ENCODE data around the gene ZNF491.
"Not testable (repeated sequence)": the region's sequence is repeated elsewhere in the genome, so short reads cannot be mapped to it uniquely, and the experiment has no call there.

The ZNF491 gene

GRCh38 chr19:11833541-11833940 is 35.2 kb downstream of the ZNF491 start:
- Mint-ChIP-seq H3K27ac (no peak overlapping the region), H3K9me3 (peaks cover 51% of the 10 kb centered on the region), H3K4me1 (ENCODE audit: low read depth) (peaks cover 7% of the 10 kb centered on the region), H3K36me3 (ENCODE audit: low read depth) (peaks cover 65% of the 10 kb centered on the region), H3K4me3 (no peak overlapping the region), H3K27me3 (no peaks in the 10 kb centered on the region)

- H3K27ac Mint-ChIP-seq; H3K4me1 Mint-ChIP-seq (ENCODE audit: low read depth); H3K4me3 Mint-ChIP-seq; H3K27me3 Mint-ChIP-seq: not testable (repeated sequence)
- H3K9me3 Mint-ChIP-seq, result peaks cover 43% of the 10 kb centered on the region
- peaks cover 49% of the 10 kb centered on the region for H3K36me3 Mint-ChIP-seq (ENCODE audit: low read depth)
Observed at GRCh38 chr19:11835626-11836066, 37.3 kb downstream of the ZNF491 start.

- no peak overlapping the region for H3K4me3 Mint-ChIP-seq
- no peaks in the 10 kb centered on the region for H3K27me3 Mint-ChIP-seq
- H3K27ac Mint-ChIP-seq, result no peak overlapping the region
- H3K4me1 Mint-ChIP-seq (ENCODE audit: low read depth), result peaks cover 17% of the 10 kb centered on the region
- H3K36me3 Mint-ChIP-seq (ENCODE audit: low read depth), result peaks cover 5% of the 10 kb centered on the region
- H3K9me3 Mint-ChIP-seq, result peaks cover 5% of the 10 kb centered on the region
Observed at GRCh38 chr19:11843722-11844121, 45.4 kb downstream of the ZNF491 start.

GRCh38 chr19:11847615-11848014 is 49.3 kb downstream of the ZNF491 start:
- H3K27me3 Mint-ChIP-seq, H3K27ac Mint-ChIP-seq, H3K4me3 Mint-ChIP-seq, H3K9me3 Mint-ChIP-seq: not testable (repeated sequence)
- Mint-ChIP-seq H3K4me1 (ENCODE audit: low read depth) (peaks cover 35% of the 10 kb centered on the region), H3K36me3 (ENCODE audit: low read depth) (peaks cover 14% of the 10 kb centered on the region)

- Mint-ChIP-seq H3K27me3 (no peaks in the 10 kb centered on the region), H3K9me3 (no peaks in the 10 kb centered on the region), H3K4me3 (peak overlapping the region; percentile 85), H3K36me3 (ENCODE audit: low read depth) (peaks cover 17% of the 10 kb centered on the region), H3K27ac (no peak overlapping the region), H3K4me1 (ENCODE audit: low read depth) (peaks cover 30% of the 10 kb centered on the region)
Observed at GRCh38 chr19:11848200-11848593, 49.9 kb downstream of the ZNF491 start.

GRCh38 chr19:11848594-11849469 is 50.5 kb downstream of the ZNF491 start, which contains the start of gene ZNF439:
ZNF439 (plus strand) TSS chr19:11848726; CDS start chr19:11848868, 142 bp downstream.
- peak within 1 kb of the TSS; percentile 88 for H3K27ac Mint-ChIP-seq
- H3K4me1 Mint-ChIP-seq (ENCODE audit: low read depth), result peaks cover 25% of the 10 kb centered on the region
- H3K27me3 Mint-ChIP-seq, result no peaks in the 10 kb centered on the region
- H3K9me3 Mint-ChIP-seq, result no peaks in the 10 kb centered on the region
- peaks cover 22% of the 10 kb centered on the region for H3K36me3 Mint-ChIP-seq (ENCODE audit: low read depth)
- peak within 1 kb of the TSS; percentile 85 for H3K4me3 Mint-ChIP-seq

GRCh38 chr19:11850289-11850688 is 52.0 kb downstream of the ZNF491 start:
- not testable (repeated sequence) for H3K27me3 Mint-ChIP-seq, H3K27ac Mint-ChIP-seq, H3K9me3 Mint-ChIP-seq, H3K4me3 Mint-ChIP-seq
- Mint-ChIP-seq H3K4me1 (ENCODE audit: low read depth) (peaks cover 25% of the 10 kb centered on the region), H3K36me3 (ENCODE audit: low read depth) (peaks cover 33% of the 10 kb centered on the region)

- Mint-ChIP-seq H3K27ac (no peak overlapping the region), H3K4me3 (no peak overlapping the region), H3K27me3 (no peaks in the 10 kb centered on the region), H3K4me1 (ENCODE audit: low read depth) (peaks cover 22% of the 10 kb centered on the region), H3K9me3 (peaks cover 29% of the 10 kb centered on the region), H3K36me3 (ENCODE audit: low read depth) (peaks cover 55% of the 10 kb centered on the region)
Observed at GRCh38 chr19:11853358-11853757, 55.0 kb downstream of the ZNF491 start.

- peaks cover 48% of the 10 kb centered on the region for H3K9me3 Mint-ChIP-seq
- peaks cover 74% of the 10 kb centered on the region for H3K36me3 Mint-ChIP-seq (ENCODE audit: low read depth)
- no peak overlapping the region for H3K4me3 Mint-ChIP-seq
Observed at GRCh38 chr19:11856596-11857250, 58.4 kb downstream of the ZNF491 start.

More at GRCh38 chr19:11856596-11857250, 58.4 kb downstream of the ZNF491 start:
- Mint-ChIP-seq H3K27ac (no peak overlapping the region), H3K27me3 (no peaks in the 10 kb centered on the region), H3K4me1 (ENCODE audit: low read depth) (no peaks in the 10 kb centered on the region)

Data from stimulated activated naive CD8-positive, alpha-beta T cell treated with anti-CD3 and anti-CD28 coated beads, Interleukin-15, Interleukin-2, amounts not matched to agents 100 ng/mL and 50 ng/mL, for 24 hours (primary cell).